ENCODE data around the gene PRKCSH.
"Not testable (repeated sequence)": the region's sequence is repeated elsewhere in the genome, so short reads cannot be mapped to it uniquely, and the experiment has no call there.

PRKCSH gene

GRCh38 chr19:11451327-11451870, 16.0 kb downstream of the PRKCSH start:
- DNase-seq = no peak

DNA sequence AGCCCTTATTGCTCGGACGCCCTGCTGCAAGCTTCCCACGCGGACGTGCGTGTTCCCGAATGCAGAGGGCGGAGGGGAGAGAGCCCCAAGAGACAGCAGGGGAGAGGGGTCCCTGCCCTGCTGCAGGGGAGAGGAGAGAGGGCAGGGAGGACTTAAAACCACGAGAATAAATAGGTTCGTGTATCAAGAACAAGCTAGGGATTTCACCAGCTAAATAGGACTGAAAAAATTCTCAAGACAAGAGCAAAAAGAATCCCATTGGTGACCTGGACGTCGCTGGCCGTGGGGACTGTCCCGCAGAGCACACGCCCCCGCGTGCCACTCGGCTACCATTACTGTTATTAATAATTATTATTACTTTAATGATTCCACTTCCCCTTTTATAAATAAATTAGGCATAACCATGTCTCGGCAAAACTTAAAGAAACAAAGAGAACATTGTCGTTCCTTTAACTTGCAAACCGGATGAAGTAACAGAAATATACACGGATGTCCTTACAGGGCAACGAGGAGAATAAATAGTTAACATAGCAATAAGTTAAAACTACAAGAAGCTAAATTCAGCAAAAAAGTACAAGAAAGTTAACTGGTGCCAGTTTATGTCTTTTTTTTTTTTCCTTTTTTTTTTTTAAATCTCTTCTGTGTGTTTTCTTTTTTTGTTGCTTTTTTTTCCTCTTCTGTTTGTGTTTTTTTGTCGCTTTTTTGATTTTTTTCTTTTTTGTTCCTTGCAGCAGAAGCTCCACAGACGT, 16.6 kb downstream of the PRKCSH start:
- no peak for DNase-seq

- DNase-seq = no peak
These were observed 17.3 kb downstream of the PRKCSH start for GRCh38 chr19:11452620-11453310.

DNA sequence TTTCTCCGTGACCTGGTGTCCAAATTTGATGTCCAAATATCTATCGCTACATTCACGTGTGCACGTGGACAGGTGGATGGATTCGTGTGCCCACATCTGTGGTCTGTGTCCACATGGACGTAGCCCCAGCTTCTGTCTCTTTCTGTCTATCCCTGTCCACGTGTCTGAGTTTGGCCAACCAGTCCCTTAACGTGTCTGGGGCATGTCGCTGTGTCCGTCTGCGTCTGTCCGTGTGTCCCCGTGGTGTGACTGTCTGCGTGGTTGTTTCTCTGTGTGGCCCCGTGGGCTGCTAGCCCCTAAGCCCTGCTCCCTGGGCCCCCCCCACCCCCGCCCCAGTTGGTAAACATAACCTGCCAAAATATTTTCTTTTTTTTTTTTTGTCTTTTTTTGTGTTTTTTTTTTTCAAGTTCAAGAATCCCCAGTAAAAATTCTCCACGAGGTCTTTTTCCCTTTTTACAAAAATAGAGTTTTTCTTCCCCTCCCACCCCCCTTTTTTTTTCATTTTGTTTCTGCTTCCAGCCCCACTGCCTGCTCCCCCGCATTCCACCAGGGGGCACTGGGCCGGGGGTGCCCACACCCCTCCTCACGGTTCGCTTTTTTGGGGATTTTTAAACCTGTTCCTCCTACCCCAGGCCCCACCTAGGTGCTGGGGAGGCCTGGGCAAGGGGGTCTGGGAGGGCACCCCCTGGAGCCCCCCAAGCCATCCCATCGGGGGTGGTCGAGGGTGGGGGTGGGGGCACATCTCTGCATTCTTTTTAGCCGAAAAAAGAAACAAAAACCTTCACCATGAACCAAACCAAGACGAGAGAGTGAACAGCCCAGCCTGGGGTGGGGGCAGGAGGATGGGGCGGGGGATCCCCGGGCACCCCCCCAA, 18.3 kb downstream of the PRKCSH start:
- no peak for DNase-seq

- not testable (repeated sequence) for DNase-seq
These were observed 19.8 kb downstream of the PRKCSH start for GRCh38 chr19:11455233-11455554.

GRCh38 chr19:11456659-11457058, 21.2 kb downstream of the PRKCSH start:
- DNase-seq = no peak

GRCh38 chr19:11457115-11457514, 21.7 kb downstream of the PRKCSH start:
- no peak for DNase-seq

DNA sequence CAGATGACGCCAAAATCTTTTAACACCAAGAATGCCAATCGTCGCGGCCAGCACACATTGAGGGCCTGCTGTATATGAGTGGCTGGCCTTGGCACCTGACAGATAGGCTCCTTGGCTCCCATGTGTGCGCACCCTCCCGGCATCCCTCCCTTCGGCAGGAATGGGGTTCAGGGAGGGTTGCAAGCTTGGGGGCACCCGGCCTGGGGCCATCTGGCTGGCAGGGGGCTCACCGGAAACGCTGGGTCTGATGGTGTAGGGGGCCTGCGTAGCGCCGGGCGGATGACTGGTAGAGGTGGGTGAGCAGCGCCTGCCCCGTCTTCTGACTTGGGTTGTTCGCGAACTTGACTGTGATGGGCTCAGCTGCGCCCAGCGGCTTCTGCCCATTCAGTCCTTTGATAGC, 22.4 kb downstream of the PRKCSH start:
- DNase-seq = no peak

DNA sequence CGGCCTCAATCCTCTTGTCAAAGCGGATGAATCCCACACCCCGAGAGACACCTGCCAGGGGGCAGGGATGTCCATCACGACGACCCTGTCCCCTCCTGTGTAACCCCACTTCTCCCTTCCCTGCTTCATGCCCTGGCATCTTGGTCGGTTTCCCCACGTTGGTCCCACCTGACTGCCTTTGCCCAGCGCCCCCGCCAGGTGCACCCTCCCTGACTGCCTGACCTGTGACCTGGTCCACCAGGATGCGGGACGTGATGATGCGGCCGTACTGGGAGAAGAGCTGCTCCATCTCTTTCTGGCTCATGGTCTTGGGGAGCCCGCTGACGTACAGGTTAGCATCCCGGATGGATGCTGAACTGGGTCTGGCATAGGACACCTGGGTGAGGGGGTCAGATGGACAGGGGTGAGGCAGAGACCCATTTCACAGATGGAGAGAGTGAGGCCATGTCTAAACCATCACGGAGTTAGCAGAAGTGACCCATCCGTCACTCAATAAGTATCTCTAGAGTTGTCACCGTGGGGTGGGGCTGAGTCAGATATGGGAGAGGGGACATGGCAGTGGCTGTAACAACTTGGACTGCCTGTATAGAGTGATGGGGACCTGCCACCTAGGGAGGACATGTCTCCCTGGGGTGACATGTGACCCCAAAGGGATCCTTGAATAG, 22.9 kb downstream of the PRKCSH start:
- no peak for DNase-seq

DNA sequence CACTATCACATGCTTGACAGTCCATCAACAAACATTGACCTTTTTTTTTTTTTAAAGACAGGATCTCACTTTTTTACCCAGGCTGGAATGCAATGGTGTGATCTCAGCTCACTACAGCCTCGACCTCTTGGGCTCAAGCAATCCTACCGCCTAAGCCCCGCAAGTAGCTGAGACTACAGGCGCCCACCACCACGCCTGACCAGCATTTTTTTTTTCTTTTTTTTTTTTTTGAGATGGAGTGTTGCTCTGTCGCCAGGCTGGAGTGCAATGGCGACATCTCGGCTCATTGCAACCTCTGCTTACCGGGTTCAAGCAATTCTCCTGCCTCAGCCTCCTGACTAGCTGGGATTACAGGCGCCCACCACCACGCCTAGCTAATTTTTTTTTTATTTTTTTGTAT, 23.5 kb downstream of the PRKCSH start:
- DNase-seq = not testable (repeated sequence)

DNA sequence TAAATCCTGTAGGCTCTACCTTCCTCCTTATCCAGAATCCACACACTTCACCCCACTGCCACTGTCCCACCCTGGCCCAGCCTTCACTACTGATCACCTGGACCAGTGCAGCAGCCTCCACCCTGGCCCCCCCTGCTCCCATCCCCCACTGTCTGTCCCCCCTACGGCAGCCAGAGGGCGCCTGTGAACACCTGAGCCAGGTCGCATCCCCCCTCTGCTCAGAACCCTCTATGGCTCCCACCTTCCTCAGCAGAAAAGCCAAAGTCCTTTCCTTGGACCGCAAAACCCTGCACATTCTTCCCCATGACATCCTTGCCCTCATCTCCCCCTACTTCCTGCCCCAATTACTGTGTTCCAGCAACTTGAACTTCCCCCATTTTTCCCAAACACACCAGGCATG, 24.8 kb downstream of the PRKCSH start:
- DNase-seq = no peak

DNA sequence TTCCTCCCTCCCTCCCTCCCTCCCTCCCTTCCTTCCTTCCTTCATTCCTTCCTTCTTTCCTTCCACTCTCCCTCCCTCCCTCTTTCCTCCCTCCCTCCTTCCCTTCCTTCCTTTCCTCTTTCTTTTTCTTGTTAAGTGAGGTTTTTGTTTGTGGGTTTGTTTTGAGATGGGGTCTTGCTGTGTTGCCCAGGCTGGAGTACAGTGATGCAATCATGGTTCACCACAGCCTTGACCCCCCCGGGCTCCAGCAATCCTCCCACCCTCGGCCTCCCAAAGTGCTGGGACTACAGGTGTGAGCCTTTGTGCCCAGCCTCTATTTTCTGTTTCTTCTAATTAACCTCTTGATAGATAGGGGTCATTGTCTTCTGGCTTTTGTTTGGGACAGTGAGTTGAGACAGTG, 26.0 kb downstream of the PRKCSH start:
- no peak for DNase-seq

GRCh38 chr19:11463391-11463790, 28.0 kb downstream of the PRKCSH start:
- no peak for DNase-seq

DNA sequence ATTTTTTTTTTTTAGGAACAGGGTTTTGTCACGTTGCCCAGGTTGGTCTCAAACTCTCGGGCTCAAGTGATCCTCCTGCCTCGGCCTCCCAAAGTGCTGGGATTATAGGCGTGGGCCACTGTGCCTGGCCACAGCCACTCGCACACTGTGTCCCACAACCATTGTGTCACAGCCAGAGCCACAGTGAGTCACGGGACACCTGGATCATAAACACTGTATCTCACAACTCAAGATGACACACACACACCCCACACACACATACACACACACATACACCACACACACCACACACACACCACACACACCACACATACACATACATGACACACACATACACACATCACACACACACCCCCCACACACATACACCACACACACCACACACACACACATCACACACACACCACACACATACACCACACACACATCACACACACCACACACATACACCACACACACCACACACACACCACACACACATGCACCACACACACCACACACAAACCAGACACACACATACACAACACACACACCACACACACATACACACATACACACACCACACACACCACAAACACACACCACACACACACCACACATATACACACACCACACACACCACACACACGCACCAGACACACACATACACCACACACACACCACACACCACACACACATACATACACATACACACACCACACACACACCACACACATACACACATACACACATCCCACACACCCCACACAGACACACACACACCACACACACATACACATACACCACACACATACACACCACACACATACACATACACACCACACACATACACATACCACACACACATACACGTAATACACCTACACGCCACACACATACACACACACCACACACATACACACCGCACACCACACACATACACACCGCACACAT, 29.2 kb downstream of the PRKCSH start:
- no peak for DNase-seq

- no peak for DNase-seq
These were observed 30.2 kb downstream of the PRKCSH start for GRCh38 chr19:11465600-11465999.

DNA sequence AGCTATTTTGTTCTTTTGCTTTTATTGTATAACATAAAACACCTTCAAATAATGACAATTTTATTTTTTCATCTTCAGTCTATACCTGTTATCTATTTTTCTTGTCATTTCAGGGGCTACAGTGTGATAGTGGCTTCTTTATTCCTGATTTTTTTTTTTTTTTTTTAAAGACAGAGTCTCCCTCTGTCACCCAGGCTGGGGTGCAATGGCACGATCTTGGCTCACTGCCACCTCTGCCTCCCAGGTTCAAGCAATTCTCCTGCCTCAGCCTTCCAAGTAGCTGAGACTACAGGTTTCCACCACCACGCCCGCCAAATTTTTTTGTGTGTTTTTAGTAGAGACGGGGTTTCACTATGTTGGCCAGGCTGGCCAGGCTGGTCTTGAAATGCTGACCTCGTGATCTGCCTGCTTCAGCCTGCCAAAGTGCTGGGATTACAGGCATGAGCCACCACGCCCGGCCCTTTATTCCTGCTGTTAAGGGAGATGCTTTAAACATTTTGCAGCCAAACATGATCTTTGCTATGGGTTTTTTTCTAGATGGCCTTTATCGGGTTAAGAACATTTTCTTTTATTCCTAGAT, 32.9 kb downstream of the PRKCSH start:
- DNase-seq = not testable (repeated sequence)

- DNase-seq = no peak
These were observed 38.3 kb downstream of the PRKCSH start for GRCh38 chr19:11473725-11474124.

GRCh38 chr19:11475343-11475742, 39.9 kb downstream of the PRKCSH start:
- not testable (repeated sequence) for DNase-seq

GRCh38 chr19:11475861-11476260, 40.4 kb downstream of the PRKCSH start:
- no peak for DNase-seq

- DNase-seq = no peak
These were observed 43.0 kb downstream of the PRKCSH start for GRCh38 chr19:11478167-11479089.
